Epidermal melanocyte (primary cell): ENCODE data around the gene CXCL9.
"Not testable (repeated sequence)": the region's sequence is repeated elsewhere in the genome, so short reads cannot be mapped to it uniquely, and the experiment has no call there.

Source experiments
- DNase-seq: peaks from one replicate; pipeline ENCODE4 v3.0.0; 2011; ENCODE audit warnings: low spot score; ENCODE audit not compliant: insufficient read length

Gene CXCL9

GRCh38 chr4:75962072-75962471, 45.2 kb downstream of the CXCL9 start:
- DNase-seq: not testable (repeated sequence)

- not testable (repeated sequence) for DNase-seq
Measured at GRCh38 chr4:75958546-75958945, 48.8 kb downstream of the CXCL9 start.

DNA sequence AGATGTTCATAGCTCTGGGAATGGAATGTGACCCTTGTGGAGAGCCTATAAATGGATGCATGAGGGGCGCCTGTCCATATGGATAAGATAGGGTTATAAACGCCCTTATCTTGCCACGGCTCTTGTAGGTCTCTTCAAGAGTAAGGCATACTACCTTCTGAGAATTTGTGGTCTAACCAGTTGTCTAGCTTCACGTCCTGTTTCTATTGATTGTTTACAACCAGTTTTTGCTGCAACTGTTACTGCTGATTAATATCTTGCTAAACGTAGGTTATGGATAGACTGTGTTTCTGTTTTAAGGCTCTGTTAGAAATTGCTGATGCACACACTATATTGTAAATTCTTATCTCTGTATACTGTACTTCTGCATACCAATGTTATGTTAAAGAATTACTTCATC, 52.5 kb downstream of the CXCL9 start:
- DNase-seq: not testable (repeated sequence)

DNA sequence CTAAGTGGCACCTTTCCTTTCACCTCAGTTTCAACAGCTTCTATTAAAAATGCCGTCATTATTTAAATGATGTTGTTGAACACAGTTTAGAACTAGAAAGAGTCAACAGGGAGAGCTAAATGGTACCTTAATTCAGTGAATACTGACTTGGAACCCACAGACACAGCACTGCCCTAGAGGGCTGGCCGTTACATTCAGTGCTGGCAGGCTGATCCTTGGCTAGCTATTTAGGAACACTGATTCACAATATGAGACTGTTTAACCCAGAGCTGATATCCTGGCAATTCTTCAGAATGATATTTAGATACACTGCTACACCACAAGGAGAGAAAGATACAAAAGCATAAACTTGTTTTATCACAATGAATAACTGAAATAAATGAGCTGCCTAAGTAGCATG, 53.8 kb downstream of the CXCL9 start:
- DNase-seq: no peak
